HEK293 (cell line): Measurements from ENCODE around the gene GPR152.

Experiments
- BCL11A ChIP-seq: fragments of 450-650 bp; formaldehyde crosslinking; IDR thresholded peaks from 2 replicates; pipeline ENCODE4 v1.5.1; 2016; ENCODE audit warnings: low read depth, missing biosample characterization, missing genetic modification characterization
- EGR2 ChIP-seq: fragments of 450-650 bp; formaldehyde crosslinking; IDR thresholded peaks from 2 replicates; pipeline ENCODE4 v1.5.1; 2016; ENCODE audit warnings: low read depth, missing biosample characterization, missing genetic modification characterization
- KLF10 ChIP-seq: fragments of 450-650 bp; IDR thresholded peaks from 2 replicates; pipeline ENCODE4 v1.5.1; 2018; ENCODE audit warnings: missing biosample characterization, mild to moderate bottlenecking, missing genetic modification characterization
- KLF16 ChIP-seq: fragments of 450-650 bp; formaldehyde crosslinking; IDR thresholded peaks from 2 replicates; pipeline ENCODE4 v1.5.1; 2017; ENCODE audit warnings: missing biosample characterization, missing genetic modification characterization
- KLF8 ChIP-seq: fragments of 450-650 bp; formaldehyde crosslinking; IDR thresholded peaks from 2 replicates; pipeline ENCODE4 v1.5.1; 2016; ENCODE audit warnings: missing biosample characterization, missing genetic modification characterization
- KLF9 ChIP-seq: fragments of 450-650 bp; formaldehyde crosslinking; IDR thresholded peaks from 2 replicates; pipeline ENCODE4 v1.5.1; 2016; ENCODE audit warnings: missing biosample characterization, missing genetic modification characterization, low read depth
- PBX3 ChIP-seq: sonication (generic); formaldehyde crosslinking; IDR thresholded peaks from 2 replicates; pipeline ENCODE4 v1.8.1; 2022; ENCODE audit warnings: mild to moderate bottlenecking, moderate library complexity, missing genetic modification reagents
- PRDM10 ChIP-seq: fragments of 450-650 bp; formaldehyde crosslinking; IDR thresholded peaks from 2 replicates; pipeline ENCODE4 v1.5.1; 2016; ENCODE audit warnings: missing biosample characterization, missing genetic modification characterization
- SP2 ChIP-seq: fragments of 450-650 bp; formaldehyde crosslinking; IDR thresholded peaks from 2 replicates; pipeline ENCODE4 v1.5.1; 2016; ENCODE audit warnings: missing biosample characterization, missing genetic modification characterization
- SP3 ChIP-seq: fragments of 450-650 bp; formaldehyde crosslinking; IDR thresholded peaks from 2 replicates; pipeline ENCODE4 v1.5.1; 2016; ENCODE audit warnings: missing biosample characterization, missing genetic modification characterization
- YY2 ChIP-seq: fragments of 450-650 bp; formaldehyde crosslinking; IDR thresholded peaks from 2 replicates; pipeline ENCODE4 v1.5.1; 2016; ENCODE audit warnings: missing biosample characterization, missing genetic modification characterization
- ZBTB11 ChIP-seq: fragments of 450-650 bp; formaldehyde crosslinking; conservative IDR thresholded peaks from 2 replicates; pipeline ENCODE4 v1.5.1; 2016; ENCODE audit warnings: low read depth, missing biosample characterization, missing genetic modification characterization
- ZBTB20 ChIP-seq: fragments of 450-650 bp; formaldehyde crosslinking; IDR thresholded peaks from 2 replicates; pipeline ENCODE4 v1.5.1; 2016; ENCODE audit warnings: missing biosample characterization, missing genetic modification characterization
- ZBTB21 ChIP-seq: fragments of 450-650 bp; formaldehyde crosslinking; IDR thresholded peaks from 2 replicates; pipeline ENCODE4 v1.5.1; 2017; ENCODE audit warnings: missing biosample characterization, missing genetic modification characterization
- ZBTB7A ChIP-seq: fragments of 450-650 bp; formaldehyde crosslinking; IDR thresholded peaks from 2 replicates; pipeline ENCODE4 v1.5.1; 2016; ENCODE audit warnings: low read depth, missing biosample characterization, missing genetic modification characterization
- ZFHX2 ChIP-seq: fragments of 450-650 bp; formaldehyde crosslinking; conservative IDR thresholded peaks from 2 replicates; pipeline ENCODE4 v1.5.1; 2016; ENCODE audit warnings: missing biosample characterization, missing genetic modification characterization
- ZNF335 ChIP-seq: fragments of 450-650 bp; formaldehyde crosslinking; conservative IDR thresholded peaks from 2 replicates; pipeline ENCODE4 v1.5.1; 2016; ENCODE audit warnings: missing biosample characterization, missing genetic modification characterization
- ZNF391 ChIP-seq: fragments of 450-650 bp; formaldehyde crosslinking; IDR thresholded peaks from 2 replicates; pipeline ENCODE4 v1.5.1; 2016; ENCODE audit warnings: low read depth, missing biosample characterization, missing genetic modification characterization, borderline replicate concordance
- ZNF513 ChIP-seq: fragments of 450-650 bp; IDR thresholded peaks from 2 replicates; pipeline ENCODE4 v1.5.1; 2018; ENCODE audit warnings: missing biosample characterization, missing genetic modification characterization
- ZNF600 ChIP-seq: fragments of 450-650 bp; formaldehyde crosslinking; IDR thresholded peaks from 2 replicates; pipeline ENCODE4 v1.5.1; 2016; ENCODE audit warnings: missing biosample characterization, missing genetic modification characterization
- ZNF624 ChIP-seq: fragments of 450-650 bp; formaldehyde crosslinking; IDR thresholded peaks from 2 replicates; pipeline ENCODE4 v1.5.1; 2017; ENCODE audit warnings: missing biosample characterization, missing genetic modification characterization
- ZNF629 ChIP-seq: fragments of 450-650 bp; formaldehyde crosslinking; IDR thresholded peaks from 2 replicates; pipeline ENCODE4 v1.5.1; 2017; ENCODE audit warnings: missing biosample characterization, missing genetic modification characterization
- ZNF843 ChIP-seq: fragments of 450-650 bp; formaldehyde crosslinking; IDR thresholded peaks from 2 replicates; pipeline ENCODE4 v1.5.1; 2016; ENCODE audit warnings: missing biosample characterization, missing genetic modification characterization

Gene GPR152

GRCh38 chr11:67428052-67429001, 24.2 kb downstream of the GPR152 start, which contains the start of gene RPS6KB2 (continued):
- TF ChIP-seq ZNF624 (tag by site-specific recombination) (no peak), KLF10 (tag by site-specific recombination) (peak; percentile 40; the same call in 1 of the 2 replicates), ZNF391 (tag by site-specific recombination) (no peak; the same call in 1 of the 2 replicates), ZFHX2 (tag by site-specific recombination) (no peak; the same call in 1 of the 2 replicates), ZBTB20 (peak; percentile 25; the same call in 1 of the 2 replicates), ZNF335 (tag by site-specific recombination) (peak; percentile 100), BCL11A (tag by site-specific recombination) (no peak), PBX3 (no peak), ZNF600 (peak; percentile 58; the same call in 1 of the 2 replicates), ZBTB7A (tag by site-specific recombination) (no peak), EGR2 (tag by site-specific recombination) (0 out of 2 replicates have a peak, but pooled peaks have one; percentile 14), ZBTB21 (tag by site-specific recombination) (peak; percentile 69; the same call in 1 of the 2 replicates), KLF8 (tag by site-specific recombination) (peak; percentile 35; the same call in 1 of the 2 replicates), ZBTB11 (peak; percentile 50; the same call in 1 of the 2 replicates), YY2 (tag by site-specific recombination) (peak; percentile 90), ZNF629 (peak; percentile 90), SP2 (tag by site-specific recombination) (peak; percentile 56), ZNF843 (tag by site-specific recombination) (0 out of 2 replicates have a peak, but pooled peaks have one; percentile 22), KLF16 (tag by site-specific recombination) (peak; percentile 69; the same call in 1 of the 2 replicates), KLF9 (tag by site-specific recombination) (0 out of 2 replicates have a peak, but pooled peaks have one; percentile 41), ZNF513 (tag by site-specific recombination) (no peak), PRDM10 (tag by site-specific recombination) (peak; percentile 83), SP3 (tag by site-specific recombination) (peak; percentile 75)
